ENCODE measurements around the gene CUL3. TPM values are rescaled to one million over a fixed set of nuclear protein-coding genes. Genes with fewer than 3 reads are reported as not detected.

CUL3 gene
- total RNA-seq, 4 donors from 2014 or later, result 68.0 to 92.7 (median 70.8) TPM

DNA sequence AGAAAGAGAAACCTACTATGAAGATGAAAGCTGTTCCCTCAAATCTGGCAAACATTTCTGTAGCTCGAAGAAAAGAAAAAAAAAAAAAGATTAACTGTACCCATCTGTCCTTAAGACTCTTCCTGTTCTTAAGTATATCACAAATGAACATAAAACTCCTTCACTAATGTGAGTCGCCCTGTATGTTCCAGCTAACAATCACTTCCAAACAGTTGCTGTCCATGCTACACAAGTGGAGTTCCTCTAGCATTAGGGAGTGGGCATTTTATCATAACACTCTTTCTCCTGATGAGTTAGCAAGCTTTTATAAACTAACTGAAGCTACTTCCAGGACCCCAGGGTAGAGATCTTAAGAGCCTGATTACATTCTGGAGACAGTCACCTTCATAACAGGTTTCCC is 5.8 kb downstream of the CUL3 start:
- DNase-seq (ENCODE audit: low spot score), result no peak
- ATAC-seq (ENCODE audit: low FRiP score), result no peak
- no peak for TF ChIP-seq CTCF (IDR thresholded peaks at IDR 0.05)

- DNase-seq (ENCODE audit: low spot score), result no peak
- no peak for TF ChIP-seq CTCF (IDR thresholded peaks at IDR 0.05)
- ATAC-seq (ENCODE audit: low FRiP score), result no peak
Observed at GRCh38 chr2:224577541-224577940, 7.6 kb downstream of the CUL3 start.

- no peak for DNase-seq (ENCODE audit: low spot score)
- no peak for ATAC-seq (ENCODE audit: low FRiP score)
- TF ChIP-seq CTCF (IDR thresholded peaks at IDR 0.05), result no peak
Observed at GRCh38 chr2:224576088-224576715, 9.0 kb downstream of the CUL3 start.

DNA sequence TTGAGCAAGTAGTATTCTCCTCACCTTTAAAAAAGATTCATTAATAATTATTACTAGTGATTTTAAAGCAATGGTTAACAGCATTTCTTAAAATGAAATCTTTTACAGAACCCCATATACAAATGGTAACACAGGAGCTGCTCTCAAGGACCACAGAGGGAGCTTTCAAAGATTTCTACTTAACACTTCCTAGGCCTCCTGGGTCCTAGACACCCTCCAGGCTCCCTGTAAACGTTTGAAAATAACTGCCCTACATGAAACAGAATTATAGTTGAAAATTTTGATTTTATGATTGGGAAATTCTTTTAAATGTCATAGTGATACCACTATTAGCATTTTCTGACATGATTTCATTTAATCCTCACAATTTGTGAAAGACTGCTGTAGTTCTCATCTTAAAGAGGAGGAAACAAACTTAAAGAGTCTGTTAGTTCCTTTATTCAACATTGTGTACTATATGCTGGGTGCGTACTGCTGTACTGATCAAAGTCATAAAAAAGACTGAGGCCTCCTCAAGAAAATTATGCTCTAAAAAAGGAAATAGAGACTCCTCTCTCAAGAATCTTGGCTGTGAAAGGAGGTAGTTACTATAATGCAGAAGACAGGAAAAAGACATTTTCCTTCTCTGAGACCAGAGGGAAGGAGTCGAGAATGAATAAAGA is 10.6 kb downstream of the CUL3 start:
- no peak for DNase-seq (ENCODE audit: low spot score)
- ATAC-seq (ENCODE audit: low FRiP score), result no peak
- no peak for TF ChIP-seq CTCF (IDR thresholded peaks at IDR 0.05)

DNA sequence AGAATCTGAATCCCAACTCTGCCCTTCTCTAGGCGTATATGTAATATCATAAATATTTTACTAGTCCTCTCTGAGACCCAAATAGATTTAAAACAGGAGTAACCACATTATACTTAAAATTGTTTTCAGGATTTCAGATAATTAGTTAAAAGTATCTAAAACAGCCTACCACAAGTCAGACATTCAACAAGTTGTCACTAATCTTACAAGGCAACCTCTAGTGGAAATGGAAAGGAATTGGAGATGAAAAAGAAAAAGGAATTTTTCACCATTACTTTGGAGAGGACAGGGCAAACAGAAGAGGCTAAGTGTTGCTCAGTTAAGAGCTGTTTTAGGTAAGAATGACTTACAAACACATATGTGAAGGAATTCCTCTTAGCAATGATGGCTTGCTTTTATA is 11.4 kb downstream of the CUL3 start:
- TF ChIP-seq CTCF (IDR thresholded peaks at IDR 0.05), result no peak
- no peak for ATAC-seq (ENCODE audit: low FRiP score)
- no peak for DNase-seq (ENCODE audit: low spot score)

DNA sequence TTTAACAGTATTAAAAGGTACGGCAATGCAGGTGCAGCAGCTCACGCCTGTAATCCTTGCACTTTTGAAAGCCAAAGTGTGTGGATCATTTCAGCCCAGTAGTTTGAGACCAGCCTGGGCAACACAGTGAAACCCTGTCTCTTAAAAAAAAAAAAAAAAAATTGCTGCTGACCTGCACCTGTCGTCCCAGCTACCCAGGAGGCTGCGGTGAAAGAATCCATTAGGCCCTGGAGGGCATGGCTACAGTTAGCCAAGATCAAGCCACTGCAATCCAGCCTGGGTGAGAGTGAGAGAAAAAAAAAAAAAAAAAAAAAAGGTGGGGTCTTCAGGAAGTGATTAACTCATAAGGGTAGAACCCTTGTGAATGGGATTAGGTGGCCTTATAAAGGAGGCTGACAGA is 12.8 kb downstream of the CUL3 start:
- ATAC-seq (ENCODE audit: low FRiP score) (no peak), DNase-seq (ENCODE audit: low spot score) (no peak)
- TF ChIP-seq CTCF (IDR thresholded peaks at IDR 0.05), result no peak

All from omental fat pad (tissue), 4 donors.